ENCODE measurements around the gene FOXJ2.
"Not testable (repeated sequence)": the region's sequence is repeated elsewhere in the genome, so short reads cannot be mapped to it uniquely, and the experiment has no call there.

Gene FOXJ2

DNA sequence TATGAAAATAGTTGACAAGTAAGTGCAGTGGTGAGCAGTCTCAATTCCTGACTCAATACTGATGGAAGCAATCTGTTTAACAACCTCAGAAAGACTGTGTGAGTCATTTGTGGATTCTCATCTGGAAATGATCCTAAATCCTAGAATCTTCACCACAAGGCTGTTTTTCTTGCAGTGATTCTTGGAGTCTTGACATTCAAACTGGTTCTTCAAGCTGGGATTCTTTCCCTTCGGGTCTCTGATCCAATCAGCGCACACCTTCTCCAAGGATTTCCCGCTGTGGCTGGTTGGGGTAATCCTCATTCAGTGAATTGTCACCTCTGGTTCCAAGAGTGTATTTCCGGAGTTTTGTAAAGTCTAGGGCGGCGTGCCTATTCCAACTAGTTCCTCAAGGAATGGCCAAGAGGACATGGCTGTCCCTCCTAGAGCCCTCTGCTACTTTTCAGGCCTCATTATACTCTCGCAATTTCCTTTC lies 37.7 kb upstream of the FOXJ2 start:
- Histone ChIP-seq H3K4me2 (ENCODE audit: low read depth, low read length) (no peak overlapping the region), H3K27me3 (replicated peaks; ENCODE audit: insufficient read depth, low read length) (no peaks in the 10 kb centered on the region), H3F3A (ENCODE audit: insufficient read depth, low read length) (no peaks in the 10 kb centered on the region), H3K79me2 (ENCODE audit: low read length) (no peaks in the 10 kb centered on the region), H3K4me3 (ENCODE audit: low read length) (no peak overlapping the region), H3K9me3 (replicated peaks; ENCODE audit: insufficient read depth, low read length) (no peaks in the 10 kb centered on the region), H2AFZ (ENCODE audit: low read length) (no peak overlapping the region), H3K4me1 (ENCODE audit: low read length) (no peaks in the 10 kb centered on the region), H3K36me3 (replicated peaks; ENCODE audit: insufficient read depth, low read length) (no peaks in the 10 kb centered on the region), H3K27ac (ENCODE audit: low read length) (no peak overlapping the region), H3K9me2 (replicated peaks; ENCODE audit: insufficient read depth, low read length) (no peaks in the 10 kb centered on the region), H4K20me1 (ENCODE audit: insufficient read depth, low read length) (no peaks in the 10 kb centered on the region), H3K9ac (ENCODE audit: low read length) (no peak overlapping the region)
- TF ChIP-seq EZH2phosphoT487 (IDR thresholded peaks at IDR 0.05; ENCODE audit: low read length) (no peak), EZH2 (optimal IDR thresholded peaks at IDR 0.05; ENCODE audit: low read depth, low read length) (no peak)
- TF ChIP-seq, protein P1, sequence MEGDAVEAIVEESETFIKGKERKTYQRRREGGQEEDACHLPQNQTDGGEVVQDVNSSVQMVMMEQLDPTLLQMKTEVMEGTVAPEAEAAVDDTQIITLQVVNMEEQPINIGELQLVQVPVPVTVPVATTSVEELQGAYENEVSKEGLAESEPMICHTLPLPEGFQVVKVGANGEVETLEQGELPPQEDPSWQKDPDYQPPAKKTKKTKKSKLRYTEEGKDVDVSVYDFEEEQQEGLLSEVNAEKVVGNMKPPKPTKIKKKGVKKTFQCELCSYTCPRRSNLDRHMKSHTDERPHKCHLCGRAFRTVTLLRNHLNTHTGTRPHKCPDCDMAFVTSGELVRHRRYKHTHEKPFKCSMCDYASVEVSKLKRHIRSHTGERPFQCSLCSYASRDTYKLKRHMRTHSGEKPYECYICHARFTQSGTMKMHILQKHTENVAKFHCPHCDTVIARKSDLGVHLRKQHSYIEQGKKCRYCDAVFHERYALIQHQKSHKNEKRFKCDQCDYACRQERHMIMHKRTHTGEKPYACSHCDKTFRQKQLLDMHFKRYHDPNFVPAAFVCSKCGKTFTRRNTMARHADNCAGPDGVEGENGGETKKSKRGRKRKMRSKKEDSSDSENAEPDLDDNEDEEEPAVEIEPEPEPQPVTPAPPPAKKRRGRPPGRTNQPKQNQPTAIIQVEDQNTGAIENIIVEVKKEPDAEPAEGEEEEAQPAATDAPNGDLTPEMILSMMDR (IDR thresholded peaks at IDR 0.05; ENCODE audit: low read length) = no peak
- no peak for DNase-seq

DNA sequence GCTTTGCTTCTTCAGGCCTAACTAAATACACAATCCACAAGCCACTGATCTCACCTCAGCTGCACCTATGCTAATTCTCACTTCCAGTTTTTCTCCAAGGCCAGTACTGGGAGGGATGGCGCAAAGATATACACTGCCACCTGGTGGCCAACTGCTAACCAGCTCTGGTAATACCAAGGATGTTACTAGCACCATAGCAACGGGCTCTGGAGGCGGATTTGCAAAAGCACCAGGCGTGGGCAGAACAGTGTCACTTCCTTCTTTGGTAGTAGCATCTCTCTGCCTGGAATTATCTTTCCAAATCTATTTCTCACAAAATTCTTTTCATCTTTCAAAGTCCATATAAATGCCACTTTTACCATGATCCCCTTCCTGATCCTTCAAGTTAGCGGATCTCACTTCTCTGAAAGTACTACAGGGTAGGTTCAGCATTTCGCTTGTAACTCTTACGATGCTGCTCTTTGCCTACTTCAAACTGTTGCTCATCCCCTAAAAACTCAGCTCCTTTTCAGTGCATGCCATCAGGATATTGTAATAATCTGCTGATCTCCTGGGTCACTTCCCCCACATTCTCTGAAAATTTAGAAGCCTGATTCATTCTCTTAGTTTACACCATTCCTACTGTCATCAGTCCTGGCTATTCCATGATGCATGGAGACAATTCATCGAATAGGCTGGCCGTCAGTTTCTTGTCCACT lies 37.1 kb upstream of the FOXJ2 start:
- Histone ChIP-seq H3K79me2 (ENCODE audit: low read length) (no peaks in the 10 kb centered on the region), H3K9me3 (replicated peaks; ENCODE audit: insufficient read depth, low read length) (no peaks in the 10 kb centered on the region), H3K4me3 (ENCODE audit: low read length) (no peak overlapping the region), H4K20me1 (ENCODE audit: insufficient read depth, low read length) (no peaks in the 10 kb centered on the region), H3K4me1 (ENCODE audit: low read length) (no peaks in the 10 kb centered on the region), H3K27me3 (replicated peaks; ENCODE audit: insufficient read depth, low read length) (no peaks in the 10 kb centered on the region), H3K9ac (ENCODE audit: low read length) (no peak overlapping the region), H3K27ac (ENCODE audit: low read length) (no peak overlapping the region), H2AFZ (ENCODE audit: low read length) (no peak overlapping the region), H3F3A (ENCODE audit: insufficient read depth, low read length) (no peaks in the 10 kb centered on the region), H3K4me2 (ENCODE audit: low read depth, low read length) (no peak overlapping the region), H3K9me2 (replicated peaks; ENCODE audit: insufficient read depth, low read length) (no peaks in the 10 kb centered on the region), H3K36me3 (replicated peaks; ENCODE audit: insufficient read depth, low read length) (no peaks in the 10 kb centered on the region)
- DNase-seq = peak; percentile 79
- TF ChIP-seq, protein P1 (IDR thresholded peaks at IDR 0.05; ENCODE audit: low read length) = peak; percentile 76
- no peak for TF ChIP-seq EZH2 (optimal IDR thresholded peaks at IDR 0.05; ENCODE audit: low read depth, low read length)
- no peak for TF ChIP-seq EZH2phosphoT487 (IDR thresholded peaks at IDR 0.05; ENCODE audit: low read length)

DNA sequence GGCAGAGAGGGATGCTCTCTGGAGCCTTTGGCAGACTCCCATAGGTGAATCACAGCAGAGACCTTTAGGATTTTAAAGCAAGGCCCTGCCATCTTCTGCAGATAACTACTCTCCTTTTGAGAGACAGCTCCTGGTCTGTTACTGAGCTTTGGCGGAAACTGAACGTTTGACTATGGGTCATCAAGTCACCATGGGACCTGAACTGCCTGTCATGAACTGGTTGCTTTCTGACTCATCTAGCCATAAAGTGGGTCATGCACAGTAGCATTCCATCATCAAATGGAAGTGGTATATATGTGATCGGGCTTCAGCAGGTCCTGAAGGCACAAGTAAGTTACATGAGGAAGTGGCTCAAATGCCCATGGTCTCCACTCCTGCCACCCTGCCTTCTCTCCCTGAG lies 31.7 kb upstream of the FOXJ2 start:
- not testable (repeated sequence) for H3K36me3 ChIP-seq (replicated peaks; ENCODE audit: insufficient read depth, low read length); H3F3A ChIP-seq (ENCODE audit: insufficient read depth, low read length); H3K4me2 ChIP-seq (ENCODE audit: low read depth, low read length); H3K9ac ChIP-seq (ENCODE audit: low read length); H3K9me2 ChIP-seq (replicated peaks; ENCODE audit: insufficient read depth, low read length); H3K79me2 ChIP-seq (ENCODE audit: low read length); H3K27me3 ChIP-seq (replicated peaks; ENCODE audit: insufficient read depth, low read length); H4K20me1 ChIP-seq (ENCODE audit: insufficient read depth, low read length); H3K27ac ChIP-seq (ENCODE audit: low read length); H3K4me3 ChIP-seq (ENCODE audit: low read length); DNase-seq; H3K4me1 ChIP-seq (ENCODE audit: low read length); H3K9me3 ChIP-seq (replicated peaks; ENCODE audit: insufficient read depth, low read length); H2AFZ ChIP-seq (ENCODE audit: low read length)

DNA sequence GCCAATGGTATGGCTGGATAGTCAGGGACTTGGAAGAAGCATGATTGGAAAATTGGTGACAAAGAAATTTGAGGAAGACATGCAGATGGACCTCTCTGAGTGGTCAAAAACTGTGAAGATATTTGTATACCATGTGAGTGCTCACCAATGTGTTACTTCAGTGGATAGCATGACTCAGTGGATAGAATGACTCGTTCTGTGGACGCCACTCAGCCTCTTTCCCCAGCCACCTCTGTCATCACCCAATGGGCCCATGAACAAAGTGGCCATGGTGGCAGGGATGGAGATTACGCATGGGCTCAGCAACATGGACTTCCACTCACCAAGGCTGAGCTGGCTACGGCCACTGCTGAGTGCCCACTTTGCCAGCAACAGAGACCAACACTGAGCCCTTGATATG lies 31.0 kb upstream of the FOXJ2 start:
- H2AFZ ChIP-seq (ENCODE audit: low read length); H3K9me3 ChIP-seq (replicated peaks; ENCODE audit: insufficient read depth, low read length); H3F3A ChIP-seq (ENCODE audit: insufficient read depth, low read length): not testable (repeated sequence)

DNA sequence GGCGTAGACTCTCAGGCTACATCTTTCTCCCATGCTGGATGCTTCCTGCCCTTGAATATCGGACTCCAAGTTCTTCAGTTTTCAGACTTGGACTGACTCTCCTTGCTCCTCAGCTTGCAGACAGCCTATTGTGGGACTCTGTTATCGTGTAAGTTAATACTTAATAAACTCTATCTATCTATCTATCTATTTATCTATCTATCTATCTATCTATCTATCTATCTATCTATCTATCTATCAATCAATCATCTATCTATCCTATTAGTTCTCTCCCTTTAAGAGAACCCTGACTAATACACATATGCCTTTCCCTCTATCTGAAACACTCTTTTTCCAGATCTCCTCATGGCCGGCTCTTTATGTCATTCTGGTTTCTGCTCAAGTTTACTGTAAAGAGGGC lies 27.6 kb upstream of the FOXJ2 start:
- H3K79me2 ChIP-seq (ENCODE audit: low read length); H2AFZ ChIP-seq (ENCODE audit: low read length); H3K36me3 ChIP-seq (replicated peaks; ENCODE audit: insufficient read depth, low read length); DNase-seq; H3K27me3 ChIP-seq (replicated peaks; ENCODE audit: insufficient read depth, low read length); H3K9me3 ChIP-seq (replicated peaks; ENCODE audit: insufficient read depth, low read length); H3K27ac ChIP-seq (ENCODE audit: low read length); H3F3A ChIP-seq (ENCODE audit: insufficient read depth, low read length); H3K4me3 ChIP-seq (ENCODE audit: low read length); H3K9me2 ChIP-seq (replicated peaks; ENCODE audit: insufficient read depth, low read length); H3K4me1 ChIP-seq (ENCODE audit: low read length); H3K4me2 ChIP-seq (ENCODE audit: low read depth, low read length); H4K20me1 ChIP-seq (ENCODE audit: insufficient read depth, low read length); H3K9ac ChIP-seq (ENCODE audit: low read length): not testable (repeated sequence)

More for the DNA sequence above, 31.0 kb upstream of the FOXJ2 start:
- not testable (repeated sequence) for H3K4me3 ChIP-seq (ENCODE audit: low read length); H3K9me2 ChIP-seq (replicated peaks; ENCODE audit: insufficient read depth, low read length); H3K9ac ChIP-seq (ENCODE audit: low read length); H3K27ac ChIP-seq (ENCODE audit: low read length); H3K79me2 ChIP-seq (ENCODE audit: low read length); H3K27me3 ChIP-seq (replicated peaks; ENCODE audit: insufficient read depth, low read length); DNase-seq; H3K4me1 ChIP-seq (ENCODE audit: low read length); H3K4me2 ChIP-seq (ENCODE audit: low read depth, low read length); H3K36me3 ChIP-seq (replicated peaks; ENCODE audit: insufficient read depth, low read length); H4K20me1 ChIP-seq (ENCODE audit: insufficient read depth, low read length)
